GM21528 (cell line): ENCODE results near the gene CX3CR1.
"Not testable (repeated sequence)": the region's sequence is repeated elsewhere in the genome, so short reads cannot be mapped to it uniquely, and the experiment has no call there.

ENCODE experiments used
- ATAC-seq: cut with Tn5 transposase; IDR thresholded peaks from one replicate; pipeline ENCODE4 v1.9.1; 2021; ENCODE audit warnings: mild to moderate bottlenecking, moderate library complexity; ENCODE audit not compliant: unreplicated experiment, low FRiP score

Gene CX3CR1

GRCh38 chr3:39279745-39280517, at the start of gene CX3CR1:
TSS of gene CX3CR1 (minus strand) at chr3:39280036. CDS start at chr3:39266509, 13,527 bp downstream.
- ATAC-seq: no peak

- no peak for ATAC-seq
Measured at GRCh38 chr3:39329493-39329892, 49.7 kb upstream of the CX3CR1 start, which contains the start of gene CCR8. TSS of gene CCR8 (plus strand) at chr3:39329709. CDS start at chr3:39332332, 2,623 bp downstream.

- ATAC-seq: peak; percentile 72
Measured at GRCh38 chr3:39327746-39328349, 48.0 kb upstream of the CX3CR1 start.

- peak; percentile 29 for ATAC-seq
Measured at GRCh38 chr3:39327053-39327745, 47.4 kb upstream of the CX3CR1 start.

- ATAC-seq: no peak
Measured at GRCh38 chr3:39325236-39325635, 45.4 kb upstream of the CX3CR1 start.

- no peak for ATAC-seq
Measured at GRCh38 chr3:39323494-39323893, 43.7 kb upstream of the CX3CR1 start.

- no peak for ATAC-seq
Measured at GRCh38 chr3:39322936-39323335, 43.1 kb upstream of the CX3CR1 start.

- not testable (repeated sequence) for ATAC-seq
Measured at GRCh38 chr3:39322209-39322715, 42.4 kb upstream of the CX3CR1 start.

- ATAC-seq: not testable (repeated sequence)
Measured at GRCh38 chr3:39321574-39321983, 41.7 kb upstream of the CX3CR1 start.

- ATAC-seq: no peak
Measured at GRCh38 chr3:39319249-39319648, 39.4 kb upstream of the CX3CR1 start.

- no peak for ATAC-seq
Measured at GRCh38 chr3:39318301-39318700, 38.5 kb upstream of the CX3CR1 start.

- no peak for ATAC-seq
Measured at GRCh38 chr3:39317571-39318169, 37.8 kb upstream of the CX3CR1 start.

- ATAC-seq: no peak
Measured at GRCh38 chr3:39315420-39315819, 35.6 kb upstream of the CX3CR1 start.

GRCh38 chr3:39313289-39313688, 33.5 kb upstream of the CX3CR1 start:
- no peak for ATAC-seq

GRCh38 chr3:39302178-39302577, 22.3 kb upstream of the CX3CR1 start:
- no peak for ATAC-seq

GRCh38 chr3:39299279-39299678, 19.4 kb upstream of the CX3CR1 start:
- ATAC-seq: no peak

GRCh38 chr3:39296197-39297077, 16.6 kb upstream of the CX3CR1 start:
- ATAC-seq: no peak

- peak; percentile 77 for ATAC-seq
Measured at GRCh38 chr3:39295184-39295775, 15.4 kb upstream of the CX3CR1 start.

GRCh38 chr3:39294446-39295183, 14.8 kb upstream of the CX3CR1 start:
- no peak for ATAC-seq
